22Rv1 (cell line): Measurements from ENCODE around the gene GRAP2.

ENCODE experiments used
- CTCF ChIP-seq: fragments of 450-650 bp; IDR thresholded peaks from 2 replicates; pipeline ENCODE4 v1.5.1; 2017; ENCODE audit warnings: mild to moderate bottlenecking
- ZFX ChIP-seq: fragments of 450-650 bp; IDR thresholded peaks from 2 replicates; pipeline ENCODE4 v1.6.1; 2017; ENCODE audit warnings: antibody characterized with exemption, borderline replicate concordance

- TF ChIP-seq CTCF (no peak), ZFX (no peak)
These were observed 113.9 kb downstream of the GRAP2 start for GRCh38 chr22:40014667-40015248.
